A549 (cell line): ENCODE results near the gene MRPL16. TPM values are rescaled to one million over a fixed set of nuclear protein-coding genes. Genes with fewer than 3 reads are reported as not detected.
A peak's percentile ranks its signal among the peaks of the same experiment; 100 is the strongest.

Experiments
- ATAC-seq, 2 experiments: fragments of 200-7000 bp in 1 of 2; fragments of >200 bp in 1 of 2; cut with Nextera tagmentation in 1 of 2; cut with Tn5 transposase in 1 of 2; 3 replicates each; pipeline versions ENCODE4 v1.8.0 to v1.9.1; 2018 to 2020; ENCODE audit warnings: mild to moderate bottlenecking in 1 of 2, moderate library complexity in 1 of 2
- CTCF ChIA-PET: fragments of 300-600 bp; sonication (Branson Sonifier 250); formaldehyde crosslinking; extraction: SDS; loops from one replicate; lab custom pipeline; 2021; ENCODE audit warnings: antibody characterized with exemption, inconsistent platforms; lab: Yijun Ruan, JAX
- POLR2A ChIA-PET: fragments of 350-600 bp; formaldehyde crosslinking; extraction: SDS; loops from one replicate; lab custom pipeline; 2021; ENCODE audit warnings: antibody characterized with exemption, inconsistent platforms; lab: Yijun Ruan, JAX
- DNase-seq, 2 experiments: peaks; one replicate each; pipeline versions ENCODE4 v3.0.0 to v3.0.0-alpha.2; 2011 to 2016; ENCODE audit warnings: low read depth in 1 of 2, low spot score in 1 of 2
- FAIRE-seq: peaks from 2 replicates; lab custom pipeline; 2011; peaks lifted over from hg19 to GRCh38; lab: Jason Lieb, UNC
- H3K27ac ChIP-seq, 2 experiments: fragments of >200 bp; sonication (Bioruptor Twin); formaldehyde crosslinking; 3 replicates each; pipeline ENCODE4 v1.5.1; 2016 to 2017
- H3K4me1 ChIP-seq: fragments of >200 bp; sonication (Bioruptor Twin); formaldehyde crosslinking; 3 replicates; pipeline ENCODE4 v1.6.1; 2016
- H3K4me2 ChIP-seq: fragments of >200 bp; sonication (Bioruptor Twin); formaldehyde crosslinking; 3 replicates; pipeline ENCODE4 v1.6.1; 2016
- H3K4me3 ChIP-seq: fragments of >200 bp; sonication (Bioruptor Twin); formaldehyde crosslinking; 3 replicates; pipeline ENCODE4 v1.5.1; 2016
- H3K9me3 ChIP-seq: fragments of >200 bp; sonication (Bioruptor Twin); formaldehyde crosslinking; 3 replicates; pipeline ENCODE4 v1.6.1; 2016
- CBX2 ChIP-seq: fragments of 200-600 bp; sonication (generic); IDR thresholded peaks from 2 replicates; pipeline ENCODE4 v1.6.1; 2016; ENCODE audit warnings: low read depth, mild to moderate bottlenecking, borderline replicate concordance
- CBX8 ChIP-seq: fragments of 200-600 bp; sonication (generic); IDR thresholded peaks from 2 replicates; pipeline ENCODE4 v1.6.1; 2016
- CEBPB ChIP-seq, 2 experiments: fragments of >200 bp in 1 of 2; sonication (Bioruptor Twin) in 1 of 2; formaldehyde crosslinking in 1 of 2; IDR thresholded peaks; 2 replicates each; pipeline ENCODE4 v1.6.1; 2012 to 2016
- CTCF ChIP-seq: fragments of >200 bp; sonication (Bioruptor Twin); formaldehyde crosslinking; IDR thresholded peaks from 3 replicates; pipeline ENCODE4 v1.5.1; 2016
- GATA3 ChIP-seq: IDR thresholded peaks from 2 replicates; pipeline ENCODE4 v1.6.1; 2012; ENCODE audit warnings: borderline replicate concordance
- JUN ChIP-seq, 2 experiments: fragments of >200 bp; sonication (Bioruptor Twin); formaldehyde crosslinking; IDR thresholded peaks; 2 replicates in 1 of 2; 3 replicates in 1 of 2; pipeline ENCODE4 v1.6.1; 2016 to 2017
- JUNB ChIP-seq: fragments of >200 bp; sonication (Bioruptor Twin); formaldehyde crosslinking; IDR thresholded peaks from 2 replicates; pipeline ENCODE4 v1.6.1; 2016
- KDM1A ChIP-seq: fragments of 200-600 bp; sonication (generic); IDR thresholded peaks from 2 replicates; pipeline ENCODE4 v1.6.1; 2016; ENCODE audit warnings: low read depth, mild to moderate bottlenecking
- MAFK ChIP-seq: fragments of 450-650 bp; IDR thresholded peaks from 2 replicates; pipeline ENCODE4 v1.6.1; 2014; ENCODE audit not compliant: partially characterized antibody
- MAZ ChIP-seq: fragments of 150-350 bp; IDR thresholded peaks from 2 replicates; pipeline ENCODE4 v1.6.1; 2014; ENCODE audit warnings: antibody characterized with exemption, low read depth, low read length, borderline replicate concordance
- NPAS2 ChIP-seq: fragments of 250-450 bp; sonication (Bioruptor Pico); IDR thresholded peaks from 2 replicates; pipeline ENCODE4 v1.8.0; 2022; ENCODE audit warnings: mild to moderate bottlenecking, moderate library complexity, borderline replicate concordance
- NR3C1 ChIP-seq: fragments of >200 bp; sonication (Bioruptor Twin); formaldehyde crosslinking; IDR thresholded peaks from 3 replicates; pipeline ENCODE4 v1.6.1; 2017
- PHF8 ChIP-seq: fragments of 200-600 bp; sonication (generic); IDR thresholded peaks from 2 replicates; pipeline ENCODE4 v1.6.1; 2016; ENCODE audit warnings: low read depth, mild to moderate bottlenecking, antibody characterized with exemption, moderate library complexity, borderline replicate concordance
- RAD21 ChIP-seq, 2 experiments: fragments of >200 bp in 1 of 2; sonication (Bioruptor Twin) in 1 of 2; formaldehyde crosslinking in 1 of 2; IDR thresholded peaks in 1 of 2; conservative IDR thresholded peaks in 1 of 2; 2 replicates in 1 of 2; 3 replicates in 1 of 2; pipeline ENCODE4 v1.6.1; 2012 to 2018; ENCODE audit warnings: inconsistent platforms in 1 of 2
- SMC3 ChIP-seq: fragments of >200 bp; sonication (Bioruptor Twin); formaldehyde crosslinking; IDR thresholded peaks from 3 replicates; pipeline ENCODE4 v1.6.1; 2018; ENCODE audit warnings: inconsistent platforms
- SREBF2 ChIP-seq: fragments of 450-650 bp; IDR thresholded peaks from 2 replicates; pipeline ENCODE4 v1.6.1; 2014; ENCODE audit warnings: mild to moderate bottlenecking, moderate library complexity
- ZC3H11A ChIP-seq: fragments of 450-650 bp; IDR thresholded peaks from 2 replicates; pipeline ENCODE4 v1.6.1; 2014; ENCODE audit warnings: antibody characterized with exemption, mild to moderate bottlenecking
- ZFP36 ChIP-seq: fragments of 450-650 bp; IDR thresholded peaks from 2 replicates; pipeline ENCODE4 v1.6.1; 2014; ENCODE audit warnings: borderline replicate concordance; ENCODE audit not compliant: partially characterized antibody
- WGBS: methylation state at CpG from one replicate; pipeline ENCODE4 v1.1.6; 2017; ENCODE audit errors: missing lambda C conversion rate; 5-methylcytosine and 5-hydroxymethylcytosine counted together
- polyA plus RNA-seq, 4 experiments: library from polyadenylated mRNA; depleted of rRNA in 3 of 4; stranded (reverse); fragments of >200 nt; fragmentation: RNase III in 1 of 4; extraction: RNeasy Plus Mini Kit Qiagen cat#74134 plus additional on column Dnase treatment in 1 of 4; gene quantifications; 2 replicates in 3 of 4; 3 replicates in 1 of 4; pipeline ENCODE4 v1.2.3, GENCODE V29; 2011 to 2017
- TF ChIP-seq, protein P1 (sequence below): IDR thresholded peaks from 2 replicates; pipeline ENCODE4 v1.6.1; 2012
- TF ChIP-seq, protein P2 (sequence below): fragments of 150-350 bp; IDR thresholded peaks from 2 replicates; pipeline ENCODE4 v1.6.1; 2014; ENCODE audit warnings: low read depth, mild to moderate bottlenecking, low read length

Gene MRPL16
- polyA plus RNA-seq, 2 of the 4 experiments (the other 2 are of a cell fraction): 57.3 to 77.7 TPM

- WGBS: 59% methylated on average over 2 of the region's 2 CpGs
- FAIRE-seq: no peak
- H3K27ac ChIP-seq: no peak overlapping the region
- CTCF ChIA-PET: no interaction called here
- H3K4me3 ChIP-seq: no peak overlapping the region
- no peak for TF ChIP-seq GATA3
- TF ChIP-seq PHF8: no peak
- no peak for TF ChIP-seq ZC3H11A
- peak; percentile 65 for TF ChIP-seq MAFK
- POLR2A ChIA-PET: no interaction called here
- no peak overlapping the region for H3K4me2 ChIP-seq
- H3K4me1 ChIP-seq: no peaks in the 10 kb centered on the region
- DNase-seq: no peak
- no peaks in the 10 kb centered on the region for H3K9me3 ChIP-seq
- ATAC-seq: no peak
Measured at GRCh38 chr11:59833602-59834001, 23.0 kb upstream of the MRPL16 start.

- Histone ChIP-seq H3K4me2 (no peak overlapping the region), H3K9me3 (no peaks in the 10 kb centered on the region), H3K4me3 (no peak overlapping the region), H3K4me1 (no peaks in the 10 kb centered on the region), H3K27ac (no peak overlapping the region)
- ChIA-PET CTCF (no interaction called here), POLR2A (no interaction called here)
- ATAC-seq (no peak), FAIRE-seq (no peak), DNase-seq (no peak)
- TF ChIP-seq CBX8 (no peak), JUNB (no peak), CBX2 (no peak), GATA3 (no peak), SREBF2 (no peak), KDM1A (no peak), JUN (IDR thresholded peaks at IDR 0.05) (no peak), NPAS2 (CRISPR knock-in tag) (no peak), ZFP36 (no peak), NR3C1 (no peak)
- TF ChIP-seq, protein P1, sequence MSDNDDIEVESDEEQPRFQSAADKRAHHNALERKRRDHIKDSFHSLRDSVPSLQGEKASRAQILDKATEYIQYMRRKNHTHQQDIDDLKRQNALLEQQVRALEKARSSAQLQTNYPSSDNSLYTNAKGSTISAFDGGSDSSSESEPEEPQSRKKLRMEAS: no peak
- WGBS: 18% methylated on average over 3 of the region's 3 CpGs
Measured at GRCh38 chr11:59829358-59829757, 18.8 kb upstream of the MRPL16 start.

DNA sequence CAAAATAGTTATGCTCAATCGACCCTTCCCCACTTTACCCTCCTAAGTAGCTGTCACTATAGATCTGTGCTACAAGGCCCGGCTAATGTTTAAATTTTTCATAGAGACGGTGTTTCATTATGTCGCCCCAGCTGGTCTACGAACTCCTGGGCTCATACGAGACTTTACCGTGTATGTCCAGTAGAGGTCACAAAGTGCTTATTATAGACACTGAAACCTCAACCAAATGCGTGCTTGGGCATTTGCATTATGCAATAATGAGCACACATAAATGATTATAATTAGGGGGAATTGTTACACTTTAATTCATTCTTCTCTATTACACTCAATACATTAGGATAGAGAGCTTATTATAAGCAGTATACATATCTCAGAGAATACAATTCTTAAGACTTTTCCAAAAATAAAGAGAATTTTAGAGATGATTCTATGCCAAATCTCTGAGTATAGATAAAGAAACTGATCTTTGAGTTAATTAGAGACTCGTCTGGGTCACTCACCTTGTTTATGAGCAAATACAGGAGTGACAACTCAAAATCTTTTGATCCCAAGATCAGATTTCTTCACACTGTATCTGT lies 12.5 kb upstream of the MRPL16 start:
- TF ChIP-seq, protein P2, sequence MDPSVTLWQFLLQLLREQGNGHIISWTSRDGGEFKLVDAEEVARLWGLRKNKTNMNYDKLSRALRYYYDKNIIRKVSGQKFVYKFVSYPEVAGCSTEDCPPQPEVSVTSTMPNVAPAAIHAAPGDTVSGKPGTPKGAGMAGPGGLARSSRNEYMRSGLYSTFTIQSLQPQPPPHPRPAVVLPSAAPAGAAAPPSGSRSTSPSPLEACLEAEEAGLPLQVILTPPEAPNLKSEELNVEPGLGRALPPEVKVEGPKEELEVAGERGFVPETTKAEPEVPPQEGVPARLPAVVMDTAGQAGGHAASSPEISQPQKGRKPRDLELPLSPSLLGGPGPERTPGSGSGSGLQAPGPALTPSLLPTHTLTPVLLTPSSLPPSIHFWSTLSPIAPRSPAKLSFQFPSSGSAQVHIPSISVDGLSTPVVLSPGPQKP: no peak
- peak; percentile 77 for TF ChIP-seq SMC3
- peak; percentile 87 for TF ChIP-seq RAD21 (conservative IDR thresholded peaks at IDR 0.05 in 1 of 2, IDR thresholded peaks at IDR 0.05 in 1 of 2)
- TF ChIP-seq CEBPB (IDR thresholded peaks at IDR 0.05): peak; percentile 60 to 84; a peak in 3 of 4 replicates
- TF ChIP-seq MAZ: no peak
- peak; percentile 81 for TF ChIP-seq CTCF
- TF ChIP-seq, all 56 proteins: peak for 4
- ChIA-PET POLR2A (no interaction called here), CTCF (interaction anchor here (0.6 to 1.8 kb wide), 19 partner anchors 12 to 429 kb away, joined by 3 to 7 read pairs (median 4); no protein-coding TSS in a partner anchor)
- H3K4me3 ChIP-seq: no peak overlapping the region
- H3K4me1 ChIP-seq: no peaks in the 10 kb centered on the region
- ATAC-seq (peak; percentile 91 to 96; a peak in 5 of 6 replicates), DNase-seq (peak; percentile 32 to 68), FAIRE-seq (peak; percentile 74)
- H3K9me3 ChIP-seq: no peaks in the 10 kb centered on the region
- 1% methylated on average over 9 of the region's 9 CpGs for WGBS
- no peak overlapping the region for H3K27ac ChIP-seq
- H3K4me2 ChIP-seq: peak overlapping the region; percentile 28; the same call in 2 of the 3 replicates
